Astrocyte of the spinal cord (primary cell): Measurements from ENCODE around the gene YTHDF1.

Source experiments
- DNase-seq: peaks from one replicate; pipeline ENCODE4 v3.0.0; 2011; ENCODE audit warnings: low read depth, low spot score
- H3K4me3 ChIP-seq: 2 replicates; pipeline ENCODE4 v1.5.1; 2011; ENCODE audit warnings: low read depth, mild to moderate bottlenecking, low read length, moderate library complexity
- CTCF ChIP-seq: IDR thresholded peaks from 2 replicates; pipeline ENCODE4 v1.5.1; 2012; ENCODE audit warnings: low read depth, mild to moderate bottlenecking, low read length, inconsistent platforms
- in situ Hi-C: cut with HindIII; loops from 2 replicates; pipeline ENCODE4 v1.10.0; 2017; ENCODE audit warnings: low sequenced_read_pairs

The YTHDF1 gene

GRCh38 chr20:63249891-63250290, 34.0 kb upstream of the YTHDF1 start:
- TF ChIP-seq CTCF = no peak
- DNase-seq = no peak
- in situ Hi-C loops = no loop called here
- no peak overlapping the region for H3K4me3 ChIP-seq

GRCh38 chr20:63248835-63249591, 33.1 kb upstream of the YTHDF1 start:
- H3K4me3 ChIP-seq = no peak overlapping the region
- TF ChIP-seq CTCF = no peak
- no peak for DNase-seq
- in situ Hi-C loops = no loop called here

GRCh38 chr20:63247671-63248228, 31.8 kb upstream of the YTHDF1 start:
- in situ Hi-C loops = no loop called here
- H3K4me3 ChIP-seq = no peak overlapping the region
- no peak for DNase-seq
- TF ChIP-seq CTCF = no peak

- in situ Hi-C loops = no loop called here
- TF ChIP-seq CTCF = no peak
- DNase-seq = no peak
- no peak overlapping the region for H3K4me3 ChIP-seq
These were observed 30.8 kb upstream of the YTHDF1 start for GRCh38 chr20:63246490-63247288.

GRCh38 chr20:63244468-63244867, 28.5 kb upstream of the YTHDF1 start:
- no peak overlapping the region for H3K4me3 ChIP-seq
- in situ Hi-C loops = no loop called here
- no peak for DNase-seq
- TF ChIP-seq CTCF = no peak

GRCh38 chr20:63243604-63244247, 27.8 kb upstream of the YTHDF1 start:
- TF ChIP-seq CTCF = no peak
- H3K4me3 ChIP-seq = no peak overlapping the region
- no peak for DNase-seq
- in situ Hi-C loops = no loop called here
